H9 (cell line): ENCODE results near the gene ZC3HAV1L. TPM values are rescaled to one million over a fixed set of nuclear protein-coding genes. Genes with fewer than 3 reads are reported as not detected.

ENCODE experiments used
- DNase-seq: peaks from one replicate; pipeline ENCODE4 v3.0.0-alpha.2; 2017
- H2AFZ ChIP-seq: one replicate; pipeline ENCODE4 v1.6.1; 2013; ENCODE audit warnings: mild to moderate bottlenecking, low read length, control low read depth, moderate library complexity
- H2AK5ac ChIP-seq: 2 replicates; pipeline ENCODE4 v1.6.1; 2013; ENCODE audit warnings: low read length, control low read depth, mixed read lengths; ENCODE audit not compliant: insufficient read length
- H2BK120ac ChIP-seq: one replicate; pipeline ENCODE4 v1.6.1; 2013; ENCODE audit warnings: low read depth, mild to moderate bottlenecking, low read length, control low read depth, inconsistent platforms; ENCODE audit not compliant: poor library complexity, severe bottlenecking
- H2BK12ac ChIP-seq: 2 replicates; pipeline ENCODE4 v1.6.1; 2013; ENCODE audit warnings: low read length, control low read depth, mixed read lengths, low read depth; ENCODE audit not compliant: insufficient read length
- H2BK15ac ChIP-seq: 2 replicates; pipeline ENCODE4 v1.6.1; 2013; ENCODE audit warnings: low read depth, low read length, control low read depth
- H2BK20ac ChIP-seq: one replicate; pipeline ENCODE4 v1.6.1; 2013; ENCODE audit warnings: low read depth, mild to moderate bottlenecking, low read length, control low read depth, inconsistent platforms; ENCODE audit not compliant: poor library complexity, severe bottlenecking
- H2BK5ac ChIP-seq: 2 replicates; pipeline ENCODE4 v1.6.1; 2013; ENCODE audit warnings: low read length, control low read depth, mixed read lengths; ENCODE audit not compliant: insufficient read length
- H3K14ac ChIP-seq: 2 replicates; pipeline ENCODE4 v1.6.1; 2013; ENCODE audit warnings: low read length, control low read depth; ENCODE audit not compliant: insufficient read depth
- H3K18ac ChIP-seq: 2 replicates; pipeline ENCODE4 v1.6.1; 2013; ENCODE audit warnings: low read depth, mild to moderate bottlenecking, mixed read lengths, low read length, control low read depth; ENCODE audit not compliant: insufficient read length
- H3K23ac ChIP-seq: 2 replicates; pipeline ENCODE4 v1.6.1; 2013; ENCODE audit warnings: low read length, control low read depth, mixed read lengths, low read depth; ENCODE audit not compliant: insufficient read length
- H3K23me2 ChIP-seq: 2 replicates; pipeline ENCODE4 v1.6.1; 2013; ENCODE audit warnings: low read depth, mild to moderate bottlenecking, mixed read lengths, low read length, control low read depth; ENCODE audit not compliant: insufficient read length, poor library complexity, severe bottlenecking
- H3K27ac ChIP-seq: 2 replicates; pipeline ENCODE4 v1.5.1; 2013; ENCODE audit warnings: low read length, control low read depth, mixed read lengths, low read depth; ENCODE audit not compliant: insufficient read length
- H3K27me3 ChIP-seq: 2 replicates; pipeline ENCODE4 v1.6.1; 2013; ENCODE audit warnings: low read length, control low read depth, inconsistent platforms; ENCODE audit not compliant: insufficient read depth
- H3K4ac ChIP-seq: 2 replicates; pipeline ENCODE4 v1.6.1; 2013; ENCODE audit warnings: low read depth, mild to moderate bottlenecking, control low read depth, inconsistent platforms, low read length, moderate library complexity
- H3K4me1 ChIP-seq: 2 replicates; pipeline ENCODE4 v1.6.1; 2013; ENCODE audit warnings: low read length, control low read depth, inconsistent platforms; ENCODE audit not compliant: insufficient read depth
- H3K4me2 ChIP-seq: 2 replicates; pipeline ENCODE4 v1.6.1; 2013; ENCODE audit warnings: low read length, control low read depth, mixed read lengths; ENCODE audit not compliant: insufficient read length, insufficient read depth
- H3K56ac ChIP-seq: 2 replicates; pipeline ENCODE4 v1.6.1; 2013; ENCODE audit warnings: low read depth, mild to moderate bottlenecking, mixed read lengths, low read length, control low read depth; ENCODE audit not compliant: insufficient read length
- H3K79me1 ChIP-seq: 2 replicates; pipeline ENCODE4 v1.6.1; 2013; ENCODE audit warnings: low read depth, mild to moderate bottlenecking, moderate library complexity, low read length, control low read depth, inconsistent platforms; ENCODE audit not compliant: insufficient read depth, poor library complexity, severe bottlenecking
- H3K79me2 ChIP-seq: 2 replicates; pipeline ENCODE4 v1.6.1; 2013; ENCODE audit warnings: low read length, control low read depth, inconsistent platforms; ENCODE audit not compliant: insufficient read depth
- H3K9ac ChIP-seq: 2 replicates; pipeline ENCODE4 v1.6.1; 2013; ENCODE audit warnings: low read length, control low read depth, mixed read lengths; ENCODE audit not compliant: insufficient read length; ENCODE audit errors: extremely low read depth
- H3K9me3 ChIP-seq: one replicate; pipeline ENCODE4 v1.6.1; 2013; ENCODE audit warnings: low read depth, low read length, inconsistent platforms; ENCODE audit not compliant: control insufficient read depth
- H3T11ph ChIP-seq: one replicate; pipeline ENCODE4 v1.6.1; 2013; ENCODE audit warnings: mild to moderate bottlenecking, low read length, control low read depth, inconsistent platforms
- H4K20me1 ChIP-seq: one replicate; pipeline ENCODE4 v1.6.1; 2013; ENCODE audit not compliant: control insufficient read depth, insufficient read length, insufficient read depth
- H4K5ac ChIP-seq: 2 replicates; pipeline ENCODE4 v1.6.1; 2013; ENCODE audit warnings: low read depth, mild to moderate bottlenecking, mixed read lengths, low read length, control low read depth; ENCODE audit not compliant: insufficient read length
- H4K8ac ChIP-seq: replicated peaks from 2 replicates; pipeline ENCODE4 v1.6.1; 2013; ENCODE audit warnings: low read length, control low read depth, mixed read lengths, low read depth; ENCODE audit not compliant: insufficient read length
- H4K91ac ChIP-seq: 2 replicates; pipeline ENCODE4 v1.6.1; 2013; ENCODE audit warnings: low read depth, mild to moderate bottlenecking, moderate library complexity, mixed read lengths, low read length, control low read depth; ENCODE audit not compliant: insufficient read length
- H3K27ac Mint-ChIP-seq, 3 experiments: 2 replicates in 2 of 3; 3 replicates in 1 of 3; pipeline ENCODE4 v1.8.0; 2020 to 2021; ENCODE audit warnings: mixed read lengths in 3 of 3, mild to moderate bottlenecking in 1 of 3, moderate library complexity in 1 of 3
- H3K27me3 Mint-ChIP-seq: 2 replicates; pipeline ENCODE4 v1.8.0; 2021; ENCODE audit warnings: low read depth, mild to moderate bottlenecking, moderate library complexity, mixed read lengths
- H3K36me3 Mint-ChIP-seq, 3 experiments: 2 replicates in 2 of 3; 3 replicates in 1 of 3; pipeline ENCODE4 v1.8.0; 2020 to 2021; ENCODE audit warnings: low read depth in 3 of 3, mixed read lengths in 3 of 3; ENCODE audit not compliant: insufficient read depth in 1 of 3
- H3K4me1 Mint-ChIP-seq, 2 experiments: 2 replicates each; pipeline ENCODE4 v1.8.0; 2020; ENCODE audit warnings: mixed read lengths in 2 of 2
- H3K4me3 Mint-ChIP-seq, 2 experiments: 2 replicates in 1 of 2; 3 replicates in 1 of 2; pipeline ENCODE4 v1.8.0; 2020 to 2021; ENCODE audit warnings: mild to moderate bottlenecking in 2 of 2, mixed read lengths in 2 of 2, moderate library complexity in 1 of 2
- H3K9me3 Mint-ChIP-seq, 2 experiments: 2 replicates in 1 of 2; 3 replicates in 1 of 2; pipeline ENCODE4 v1.8.0; 2020; ENCODE audit warnings: mild to moderate bottlenecking in 2 of 2, mixed read lengths in 2 of 2, moderate library complexity in 1 of 2
- CTCF ChIP-seq: fragments of 200-600 bp; sonication (generic); conservative IDR thresholded peaks from 3 replicates; pipeline ENCODE4 v1.8.0; 2021; ENCODE audit warnings: antibody characterized with exemption, mild to moderate bottlenecking
- WGBS: extraction: QIAGEN DNeasy Blood & Tissue Kit; methylation state at CpG from one replicate; pipeline ENCODE4 v1.1.7; 2013; ENCODE audit warnings: missing lambda C conversion rate, low lambda C conversion rate, mixed read lengths; ENCODE audit not compliant: insufficient read length; ENCODE audit errors: extremely low coverage; 5-methylcytosine and 5-hydroxymethylcytosine counted together
- total RNA-seq: library from RNA; stranded (reverse); gene quantifications from 2 replicates; pipeline ENCODE4 v1.2.1, GENCODE V29; 2021

ZC3HAV1L gene
- total RNA-seq, 1 experiment from 2014 or later: not detected

- H3K23ac ChIP-seq: no peak overlapping the region
- WGBS: no CpG with 5 or more reads among the region's 3 CpGs
- H3K79me1 ChIP-seq: no peaks in the 10 kb centered on the region
- no peak overlapping the region for H2BK20ac ChIP-seq
- H3T11ph ChIP-seq: no peak overlapping the region
- H2BK120ac ChIP-seq: no peak overlapping the region
- no peaks in the 10 kb centered on the region for H3K79me2 ChIP-seq
- no peak overlapping the region for H3K4ac ChIP-seq
- no peak overlapping the region for H3K14ac ChIP-seq
- no peaks in the 10 kb centered on the region for H4K20me1 ChIP-seq
- no peak overlapping the region for H3K18ac ChIP-seq
- H3K23me2 ChIP-seq: peaks cover 7% of the 10 kb centered on the region
- no peak for TF ChIP-seq CTCF
- Mint-ChIP-seq H3K9me3 (no peaks in the 10 kb centered on the region; a peak in 2 of 5 replicates), H3K36me3 (peaks cover 0 to 1% (median 0%) of the 10 kb centered on the region in 3 experiments; a peak in 2 of 7 replicates), H3K4me3 (no peak overlapping the region), H3K4me1 (peaks cover 12 to 13% of the 10 kb centered on the region in 2 experiments), H3K27ac (no peak overlapping the region), H3K27me3 (peaks cover 2% of the 10 kb centered on the region; the same call in 1 of the 2 replicates)
- H4K5ac ChIP-seq: no peak overlapping the region
- H3K9ac ChIP-seq: no peak overlapping the region
- no peak for DNase-seq
- no peak overlapping the region for H2AK5ac ChIP-seq
- H3K56ac ChIP-seq: no peak overlapping the region
- no peaks in the 10 kb centered on the region for H3K9me3 ChIP-seq
- H2BK5ac ChIP-seq: no peak overlapping the region
- H4K8ac ChIP-seq: no peak overlapping the region
- H2AFZ ChIP-seq: no peak overlapping the region
- peaks cover 2% of the 10 kb centered on the region; the same call in 1 of the 2 replicates for H3K4me1 ChIP-seq
- no peak overlapping the region for H3K4me2 ChIP-seq
- no peak overlapping the region for H2BK12ac ChIP-seq
- H3K27ac ChIP-seq: no peak overlapping the region
- no peaks in the 10 kb centered on the region for H3K27me3 ChIP-seq
- H4K91ac ChIP-seq: no peak overlapping the region
- no peak overlapping the region for H2BK15ac ChIP-seq
Observed at GRCh38 chr7:139036901-139037300, 1.1 kb upstream of the ZC3HAV1L start.
